ENCODE measurements around the gene DEPDC5. TPM values are rescaled to one million over a fixed set of nuclear protein-coding genes. Genes with fewer than 3 reads are reported as not detected.
"Not testable (repeated sequence)": the region's sequence is repeated elsewhere in the genome, so short reads cannot be mapped to it uniquely, and the experiment has no call there.

Gene DEPDC5
- polyA plus RNA-seq, 1 donor = 12.0 TPM

DNA sequence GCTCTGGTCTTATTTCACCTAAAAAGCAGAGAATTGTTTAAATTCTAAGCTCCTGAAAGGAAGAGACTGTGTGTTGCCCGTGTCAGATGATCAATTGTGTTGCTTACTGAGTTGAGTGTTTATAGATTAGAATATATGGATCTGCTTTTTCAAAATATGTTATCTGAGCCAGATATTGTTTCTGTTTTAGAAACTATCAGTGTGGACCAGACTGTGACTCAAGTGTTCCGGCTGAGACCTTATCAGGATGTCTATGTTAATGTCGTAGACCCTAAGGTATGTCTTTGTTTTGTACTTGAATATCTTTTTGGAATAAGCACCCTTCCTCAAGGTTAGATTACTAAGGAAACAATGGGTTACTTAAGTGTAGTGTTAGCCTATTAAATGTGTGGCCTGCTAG, 11.0 kb downstream of the DEPDC5 start:
- WGBS (ENCODE audit: insufficient coverage, low lambda C conversion rate) = 100% methylated on average over 1 of the region's 3 CpGs
- Histone ChIP-seq H3K9me3 (ENCODE audit: control insufficient read depth, low read depth, low read length) (no peaks in the 10 kb centered on the region), H3K4me3 (ENCODE audit: low read length) (no peak overlapping the region), H3K36me3 (ENCODE audit: control insufficient read depth, insufficient read depth, low read length) (peaks cover 39% of the 10 kb centered on the region), H3K27ac (ENCODE audit: low read length) (no peak overlapping the region), H3K27me3 (ENCODE audit: control insufficient read depth, insufficient read depth, low read length) (no peaks in the 10 kb centered on the region), H3K4me1 (ENCODE audit: control insufficient read depth, insufficient read depth, low read length) (no peaks in the 10 kb centered on the region)
- DNase-seq = no peak

DNA sequence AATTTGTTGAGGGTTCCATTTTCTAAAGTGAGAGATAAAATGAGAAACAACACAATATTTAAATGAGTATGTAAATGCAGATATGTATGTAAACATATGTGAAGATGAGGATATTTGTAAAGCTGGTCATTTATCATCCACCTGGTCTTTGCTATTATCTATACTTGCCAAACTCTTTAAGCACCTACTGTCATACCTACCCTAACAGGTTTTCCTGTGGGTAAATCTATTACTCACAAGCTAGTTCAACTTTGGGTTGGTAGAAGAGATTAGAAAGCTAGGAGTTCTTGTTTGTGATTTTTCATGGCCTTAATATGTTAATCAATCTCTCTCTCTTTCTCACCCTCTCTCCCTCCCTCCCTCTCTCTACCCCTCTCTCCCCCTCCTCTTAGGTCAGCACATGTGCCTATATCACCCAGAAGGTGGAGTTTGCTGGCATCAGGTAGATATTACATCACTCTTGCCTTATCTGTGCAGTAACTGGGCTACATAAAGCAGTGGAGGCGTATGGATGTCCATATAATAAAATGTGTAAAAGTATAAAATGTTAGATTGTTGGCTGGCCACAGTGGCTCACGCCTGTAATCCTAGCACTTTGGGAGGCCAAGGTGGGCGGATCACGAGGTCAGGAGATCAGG, 14.7 kb downstream of the DEPDC5 start:
- peak in 1 of 2 donors; percentile 38 for DNase-seq
- peaks cover 8% of the 10 kb centered on the region for H3K4me1 ChIP-seq (ENCODE audit: control insufficient read depth, insufficient read depth, low read length)
- no peak overlapping the region for H3K4me3 ChIP-seq (ENCODE audit: low read length)
- peaks cover 40% of the 10 kb centered on the region for H3K36me3 ChIP-seq (ENCODE audit: control insufficient read depth, insufficient read depth, low read length)
- WGBS (ENCODE audit: insufficient coverage, low lambda C conversion rate) = no CpG with 5 or more reads among the region's 4 CpGs
- H3K27me3 ChIP-seq (ENCODE audit: control insufficient read depth, insufficient read depth, low read length) = no peaks in the 10 kb centered on the region
- H3K9me3 ChIP-seq (ENCODE audit: control insufficient read depth, low read depth, low read length) = no peaks in the 10 kb centered on the region
- H3K27ac ChIP-seq (ENCODE audit: low read length) = peak overlapping the region; percentile 20

DNA sequence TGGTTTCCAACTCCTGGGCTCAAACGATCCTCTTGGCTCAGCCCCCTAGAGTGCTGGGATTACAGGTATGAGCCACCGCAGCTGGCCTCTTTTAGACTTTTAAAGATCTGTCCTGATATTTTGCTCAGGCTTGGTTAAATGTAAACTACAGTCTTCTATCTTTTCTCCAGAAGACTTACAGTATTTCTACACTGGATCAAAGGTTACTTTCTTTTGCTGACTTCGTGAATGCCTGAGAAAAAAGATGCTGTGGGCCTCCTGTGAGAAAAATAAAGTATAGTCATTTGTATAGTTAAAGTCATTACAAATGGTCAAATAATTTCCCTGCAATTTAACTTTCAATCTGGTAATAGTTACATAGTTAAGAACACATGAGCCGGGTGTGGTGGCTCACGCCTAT, 19.6 kb downstream of the DEPDC5 start:
- peaks cover 33% of the 10 kb centered on the region for H3K36me3 ChIP-seq (ENCODE audit: control insufficient read depth, insufficient read depth, low read length)
- no peak overlapping the region for H3K4me3 ChIP-seq (ENCODE audit: low read length)
- DNase-seq = peak; percentile 58 to 84
- no peaks in the 10 kb centered on the region for H3K27me3 ChIP-seq (ENCODE audit: control insufficient read depth, insufficient read depth, low read length)
- peaks cover 8% of the 10 kb centered on the region for H3K4me1 ChIP-seq (ENCODE audit: control insufficient read depth, insufficient read depth, low read length)
- no CpG with 5 or more reads among the region's 5 CpGs for WGBS (ENCODE audit: insufficient coverage, low lambda C conversion rate)
- H3K9me3 ChIP-seq (ENCODE audit: control insufficient read depth, low read depth, low read length) = no peaks in the 10 kb centered on the region
- peak overlapping the region; percentile 62 for H3K27ac ChIP-seq (ENCODE audit: low read length)

DNA sequence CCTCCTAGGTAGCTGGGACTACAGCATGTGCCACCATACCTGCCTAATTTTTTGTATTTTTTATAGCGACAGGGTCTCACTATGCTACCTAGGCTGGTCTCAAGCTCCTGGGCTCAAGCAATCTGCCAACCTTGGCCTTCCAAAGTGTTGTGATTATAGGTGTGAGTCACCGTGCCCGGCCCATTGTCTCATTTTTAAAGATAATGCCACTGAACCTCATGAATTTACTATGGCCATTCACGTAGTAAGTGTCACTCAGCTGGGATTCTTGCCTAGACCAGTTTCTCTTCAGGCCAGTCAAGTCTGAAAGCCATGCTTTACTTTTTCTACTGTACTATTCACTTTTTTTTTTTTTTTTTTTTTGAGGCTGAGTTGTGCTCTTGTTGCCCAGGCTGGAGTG, 22.4 kb downstream of the DEPDC5 start:
- Histone ChIP-seq H3K36me3 (ENCODE audit: control insufficient read depth, insufficient read depth, low read length) (peaks cover 43% of the 10 kb centered on the region), H3K4me1 (ENCODE audit: control insufficient read depth, insufficient read depth, low read length) (peaks cover 8% of the 10 kb centered on the region)

DNA sequence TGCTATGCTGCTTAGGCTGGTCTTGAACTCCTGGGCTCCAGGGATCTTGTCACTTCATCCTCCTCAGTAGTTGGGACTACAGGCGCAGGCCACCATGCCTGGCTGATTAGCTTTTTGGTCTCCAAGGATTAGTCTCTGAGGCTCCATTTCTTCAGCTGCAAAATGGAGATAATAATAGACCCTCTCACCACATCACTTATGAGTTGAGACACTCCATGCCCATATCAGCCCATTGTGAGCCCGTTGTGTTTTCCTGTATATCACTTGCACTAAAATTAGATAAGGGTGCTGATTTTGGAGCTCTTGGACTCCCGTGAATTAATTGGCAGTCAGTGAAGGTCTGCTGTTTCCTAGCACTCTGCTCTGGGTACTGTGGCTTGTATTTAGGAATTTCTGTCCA, 36.0 kb downstream of the DEPDC5 start:
- no peak overlapping the region for H3K4me3 ChIP-seq (ENCODE audit: low read length)
- no peaks in the 10 kb centered on the region for H3K9me3 ChIP-seq (ENCODE audit: control insufficient read depth, low read depth, low read length)
- H3K36me3 ChIP-seq (ENCODE audit: control insufficient read depth, insufficient read depth, low read length) = peaks cover 16% of the 10 kb centered on the region
- no peak for DNase-seq
- H3K27me3 ChIP-seq (ENCODE audit: control insufficient read depth, insufficient read depth, low read length) = no peaks in the 10 kb centered on the region
- H3K4me1 ChIP-seq (ENCODE audit: control insufficient read depth, insufficient read depth, low read length) = no peaks in the 10 kb centered on the region
- no CpG with 5 or more reads among the region's 3 CpGs for WGBS (ENCODE audit: insufficient coverage, low lambda C conversion rate)
- H3K27ac ChIP-seq (ENCODE audit: low read length) = no peak overlapping the region

More for the DNA sequence above, 22.4 kb downstream of the DEPDC5 start:
- Histone ChIP-seq H3K4me3 (ENCODE audit: low read length) (no peak overlapping the region), H3K27ac (ENCODE audit: low read length) (no peak overlapping the region), H3K27me3 (ENCODE audit: control insufficient read depth, insufficient read depth, low read length) (no peaks in the 10 kb centered on the region), H3K9me3 (ENCODE audit: control insufficient read depth, low read depth, low read length) (no peaks in the 10 kb centered on the region)
- DNase-seq = no peak
- WGBS (ENCODE audit: insufficient coverage, low lambda C conversion rate) = no CpG with 5 or more reads among the region's 4 CpGs

DNA sequence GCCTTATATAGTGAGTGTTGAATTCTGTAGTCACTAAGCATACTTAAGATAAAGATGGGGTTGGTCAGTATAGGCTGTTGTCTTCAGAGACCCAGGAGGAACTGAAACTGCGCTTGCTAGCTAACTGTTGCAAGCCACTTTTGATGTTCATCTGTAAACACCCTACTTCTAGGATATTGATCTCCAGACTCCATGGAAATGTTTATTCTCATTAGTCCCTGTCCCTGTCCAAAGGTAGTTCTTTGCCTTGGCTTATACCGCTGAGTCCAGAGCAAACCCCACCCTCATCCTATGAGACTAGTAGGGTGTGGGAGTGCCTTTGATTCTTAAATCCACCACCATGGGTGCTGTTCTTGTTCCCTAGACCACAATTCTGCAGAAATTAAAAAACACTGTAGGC, 36.4 kb downstream of the DEPDC5 start:
- Histone ChIP-seq H3K9me3 (ENCODE audit: control insufficient read depth, low read depth, low read length) (no peaks in the 10 kb centered on the region), H3K4me3 (ENCODE audit: low read length) (no peak overlapping the region), H3K4me1 (ENCODE audit: control insufficient read depth, insufficient read depth, low read length) (no peaks in the 10 kb centered on the region), H3K36me3 (ENCODE audit: control insufficient read depth, insufficient read depth, low read length) (peaks cover 16% of the 10 kb centered on the region), H3K27ac (ENCODE audit: low read length) (no peak overlapping the region), H3K27me3 (ENCODE audit: control insufficient read depth, insufficient read depth, low read length) (no peaks in the 10 kb centered on the region)
- DNase-seq = no peak
- WGBS (ENCODE audit: insufficient coverage, low lambda C conversion rate) = no CpG with 5 or more reads among the region's 2 CpGs

DNA sequence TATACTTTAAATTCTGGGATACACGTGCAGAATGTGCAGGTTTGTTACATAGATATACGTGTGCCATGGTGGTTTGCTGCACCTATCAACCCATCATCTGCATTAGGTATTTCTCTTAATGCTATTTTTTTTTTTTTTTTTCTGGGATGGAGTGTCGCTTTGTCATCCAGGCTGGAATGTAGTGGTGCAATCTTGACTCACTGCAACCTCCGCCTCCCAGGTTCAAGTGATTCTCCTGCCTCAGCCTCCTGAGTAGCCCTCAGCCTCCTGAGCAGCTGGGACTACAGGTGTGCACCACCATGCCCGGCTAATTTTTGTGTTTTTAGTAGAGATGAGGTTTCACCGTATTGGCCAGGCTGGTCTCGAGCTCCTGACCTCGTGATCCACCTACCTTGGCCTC, 45.5 kb downstream of the DEPDC5 start:
- not testable (repeated sequence) for DNase-seq; H3K27ac ChIP-seq (ENCODE audit: low read length); H3K27me3 ChIP-seq (ENCODE audit: control insufficient read depth, insufficient read depth, low read length); H3K4me3 ChIP-seq (ENCODE audit: low read length); H3K4me1 ChIP-seq (ENCODE audit: control insufficient read depth, insufficient read depth, low read length); H3K9me3 ChIP-seq (ENCODE audit: control insufficient read depth, low read depth, low read length)
- WGBS (ENCODE audit: insufficient coverage, low lambda C conversion rate) = 100% methylated on average over 1 of the region's 8 CpGs
- peaks cover 54% of the 10 kb centered on the region for H3K36me3 ChIP-seq (ENCODE audit: control insufficient read depth, insufficient read depth, low read length)

DNA sequence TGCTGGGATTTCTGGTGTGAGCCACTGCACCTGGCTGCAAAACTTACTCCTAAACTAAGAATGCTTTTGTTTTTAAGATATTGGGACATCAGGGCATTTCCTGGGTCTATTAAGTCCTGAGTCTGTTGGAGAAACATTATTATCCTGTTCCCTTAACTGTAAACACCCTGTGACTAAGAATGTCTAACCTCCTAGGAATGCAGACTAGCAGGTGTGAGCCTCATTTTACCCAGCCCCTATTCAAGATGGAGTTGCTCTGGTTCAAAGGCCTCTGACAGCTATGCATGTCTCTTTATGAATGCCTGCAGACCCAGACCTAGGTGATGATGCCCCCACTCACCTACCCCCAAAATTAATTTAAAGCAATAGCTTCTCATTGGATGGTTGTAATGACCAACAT, 46.2 kb downstream of the DEPDC5 start:
- no peak for DNase-seq
- Histone ChIP-seq H3K4me1 (ENCODE audit: control insufficient read depth, insufficient read depth, low read length) (no peaks in the 10 kb centered on the region), H3K27me3 (ENCODE audit: control insufficient read depth, insufficient read depth, low read length) (no peaks in the 10 kb centered on the region), H3K4me3 (ENCODE audit: low read length) (no peak overlapping the region), H3K9me3 (ENCODE audit: control insufficient read depth, low read depth, low read length) (no peaks in the 10 kb centered on the region), H3K36me3 (ENCODE audit: control insufficient read depth, insufficient read depth, low read length) (peaks cover 61% of the 10 kb centered on the region), H3K27ac (ENCODE audit: low read length) (no peak overlapping the region)

DNA sequence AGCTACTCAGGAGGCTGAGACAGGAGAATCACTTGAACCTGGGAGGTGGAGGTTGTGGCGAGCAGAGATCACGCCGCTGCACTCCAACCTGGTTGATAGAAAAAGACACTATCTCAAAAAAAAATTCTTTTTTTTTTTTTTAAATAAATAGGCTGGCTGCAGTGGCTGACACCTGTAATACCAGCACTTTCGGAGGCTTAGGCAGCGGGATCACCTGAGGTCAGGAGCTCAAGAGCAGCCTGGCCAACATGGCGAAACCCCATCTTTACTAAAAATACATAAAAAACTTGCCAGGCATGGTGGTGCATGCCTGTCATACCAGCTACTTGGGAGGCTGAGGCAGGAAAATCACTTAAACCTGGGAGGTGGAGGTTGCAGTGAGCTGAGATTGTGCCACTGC, 47.0 kb downstream of the DEPDC5 start:
- not testable (repeated sequence) for DNase-seq; H3K27me3 ChIP-seq (ENCODE audit: control insufficient read depth, insufficient read depth, low read length); H3K9me3 ChIP-seq (ENCODE audit: control insufficient read depth, low read depth, low read length); H3K4me3 ChIP-seq (ENCODE audit: low read length); H3K27ac ChIP-seq (ENCODE audit: low read length); H3K4me1 ChIP-seq (ENCODE audit: control insufficient read depth, insufficient read depth, low read length)
- no CpG with 5 or more reads among the region's 6 CpGs for WGBS (ENCODE audit: insufficient coverage, low lambda C conversion rate)
- H3K36me3 ChIP-seq (ENCODE audit: control insufficient read depth, insufficient read depth, low read length) = peaks cover 69% of the 10 kb centered on the region

DNA sequence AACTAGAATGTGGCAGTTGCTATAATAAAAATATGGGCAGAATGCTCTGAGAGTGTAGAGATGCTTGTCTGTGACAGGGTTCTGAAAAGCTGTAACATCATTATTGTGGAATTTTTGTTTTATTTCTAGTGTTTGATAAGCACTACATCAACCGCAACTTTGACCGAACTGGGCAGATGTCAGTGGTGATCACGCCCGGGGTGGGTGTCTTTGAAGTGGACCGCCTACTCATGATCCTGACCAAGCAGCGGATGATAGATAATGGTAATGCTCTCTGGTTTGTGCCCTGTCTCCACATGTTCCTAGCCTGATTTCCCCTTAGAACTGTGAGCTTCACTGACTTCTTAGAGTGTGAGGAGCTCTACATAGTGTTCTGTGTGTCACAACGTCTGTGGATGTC, 48.8 kb downstream of the DEPDC5 start:
- WGBS (ENCODE audit: insufficient coverage, low lambda C conversion rate) = no CpG with 5 or more reads among the region's 7 CpGs
- Histone ChIP-seq H3K27me3 (ENCODE audit: control insufficient read depth, insufficient read depth, low read length) (no peaks in the 10 kb centered on the region), H3K4me3 (ENCODE audit: low read length) (no peak overlapping the region), H3K36me3 (ENCODE audit: control insufficient read depth, insufficient read depth, low read length) (peaks cover 78% of the 10 kb centered on the region), H3K4me1 (ENCODE audit: control insufficient read depth, insufficient read depth, low read length) (no peaks in the 10 kb centered on the region), H3K27ac (ENCODE audit: low read length) (no peak overlapping the region), H3K9me3 (ENCODE audit: control insufficient read depth, low read depth, low read length) (no peaks in the 10 kb centered on the region)
- no peak for DNase-seq

DNA sequence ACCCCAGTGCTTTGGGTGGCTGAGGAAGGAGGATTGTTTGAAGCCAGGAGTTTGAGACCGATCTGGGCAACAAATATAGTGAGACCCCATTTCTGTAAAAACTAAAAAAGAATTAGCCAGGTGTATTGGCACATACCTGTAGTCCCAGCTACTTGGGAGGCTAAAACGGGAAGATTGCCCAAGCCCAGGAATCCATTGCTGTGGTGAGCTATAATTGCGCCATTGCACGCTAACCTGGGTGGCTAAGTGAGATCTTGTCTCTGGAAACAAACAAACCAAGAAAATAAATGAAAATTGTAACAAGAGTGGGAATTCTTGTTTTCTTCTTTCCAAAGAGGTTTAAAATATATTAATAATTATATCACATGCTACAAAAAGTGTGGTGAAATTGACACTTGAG, 52.9 kb downstream of the DEPDC5 start:
- peaks cover 72% of the 10 kb centered on the region for H3K36me3 ChIP-seq (ENCODE audit: control insufficient read depth, insufficient read depth, low read length)
- H3K27ac ChIP-seq (ENCODE audit: low read length) = no peak overlapping the region
- WGBS (ENCODE audit: insufficient coverage, low lambda C conversion rate) = no CpG with 5 or more reads among the region's 4 CpGs
- no peaks in the 10 kb centered on the region for H3K27me3 ChIP-seq (ENCODE audit: control insufficient read depth, insufficient read depth, low read length)
- no peak for DNase-seq
- H3K9me3 ChIP-seq (ENCODE audit: control insufficient read depth, low read depth, low read length) = no peaks in the 10 kb centered on the region
- H3K4me1 ChIP-seq (ENCODE audit: control insufficient read depth, insufficient read depth, low read length) = no peaks in the 10 kb centered on the region
- no peak overlapping the region for H3K4me3 ChIP-seq (ENCODE audit: low read length)
